GM23338 (cell line): Measurements from ENCODE around the gene FASTKD3. TPM values are rescaled to one million over a fixed set of nuclear protein-coding genes. Genes with fewer than 3 reads are reported as not detected.

Source experiments
- ATAC-seq: fragments of 200-7000 bp; cut with Tn5 transposase; 3 replicates; pipeline ENCODE4 v1.9.1; 2020
- DNase-seq: peaks from one replicate; pipeline ENCODE4 v3.0.0-alpha.2; 2015; ENCODE audit warnings: low spot score
- H2AFZ ChIP-seq: fragments of 200-600 bp; sonication (generic); 2 replicates; pipeline ENCODE4 v1.8.0; 2016; ENCODE audit warnings: antibody characterized with exemption, mild to moderate bottlenecking, moderate library complexity
- H3F3A ChIP-seq: fragments of 200-600 bp; sonication (generic); replicated peaks from 2 replicates; pipeline ENCODE4 v1.8.0; 2017; ENCODE audit warnings: antibody characterized with exemption, mixed run types, low read depth
- H3K27ac ChIP-seq: fragments of 200-600 bp; sonication (generic); 2 replicates; pipeline ENCODE4 v1.6.1; 2016; ENCODE audit warnings: low read depth
- H3K27me3 ChIP-seq: fragments of 200-600 bp; sonication (generic); 2 replicates; pipeline ENCODE4 v1.8.0; 2016; ENCODE audit warnings: mild to moderate bottlenecking, mixed run types, moderate library complexity; ENCODE audit not compliant: insufficient read depth
- H3K36me3 ChIP-seq: fragments of 200-600 bp; sonication (generic); 2 replicates; pipeline ENCODE4 v1.8.0; 2016; ENCODE audit warnings: mild to moderate bottlenecking; ENCODE audit not compliant: insufficient read depth
- H3K4me1 ChIP-seq: fragments of 200-600 bp; sonication (generic); 2 replicates; pipeline ENCODE4 v1.8.0; 2016; ENCODE audit warnings: mild to moderate bottlenecking, moderate library complexity; ENCODE audit not compliant: insufficient read depth
- H3K4me2 ChIP-seq: fragments of 200-600 bp; sonication (generic); 2 replicates; pipeline ENCODE4 v1.7.1; 2017; ENCODE audit warnings: mixed run types
- H3K4me3 ChIP-seq: fragments of 200-600 bp; sonication (generic); 2 replicates; pipeline ENCODE4 v1.6.1; 2016; ENCODE audit warnings: mixed run types
- H3K79me2 ChIP-seq: fragments of 200-600 bp; sonication (generic); replicated peaks from 2 replicates; pipeline ENCODE4 v1.8.0; 2017; ENCODE audit warnings: mild to moderate bottlenecking; ENCODE audit not compliant: insufficient read depth
- H3K9me2 ChIP-seq: fragments of 200-600 bp; sonication (generic); 2 replicates; pipeline ENCODE4 v1.8.0; 2017; ENCODE audit not compliant: insufficient read depth
- H4K20me1 ChIP-seq: fragments of 200-600 bp; sonication (generic); replicated peaks from 2 replicates; pipeline ENCODE4 v1.8.0; 2017; ENCODE audit warnings: mild to moderate bottlenecking; ENCODE audit not compliant: insufficient read depth
- H3K27ac Mint-ChIP-seq: 2 replicates; pipeline ENCODE4 v1.8.0; 2020; ENCODE audit warnings: inconsistent platforms, mild to moderate bottlenecking, moderate library complexity, mixed read lengths
- H3K27me3 Mint-ChIP-seq: 3 replicates; pipeline ENCODE4 v1.8.0; 2022; ENCODE audit warnings: low read depth, mild to moderate bottlenecking, moderate library complexity, mixed read lengths, inconsistent platforms; ENCODE audit not compliant: insufficient read depth, poor library complexity
- H3K36me3 Mint-ChIP-seq: 3 replicates; pipeline ENCODE4 v1.8.0; 2021; ENCODE audit warnings: low read depth, mild to moderate bottlenecking, inconsistent platforms, moderate library complexity, mixed read lengths
- H3K4me1 Mint-ChIP-seq: 3 replicates; pipeline ENCODE4 v1.8.0; 2020; ENCODE audit warnings: mild to moderate bottlenecking, inconsistent platforms, mixed read lengths
- H3K4me3 Mint-ChIP-seq: 3 replicates; pipeline ENCODE4 v1.8.0; 2021; ENCODE audit warnings: moderate library complexity, mild to moderate bottlenecking, inconsistent platforms, mixed read lengths
- H3K9me3 Mint-ChIP-seq: 3 replicates; pipeline ENCODE4 v1.8.0; 2020; ENCODE audit warnings: moderate library complexity, mild to moderate bottlenecking, inconsistent platforms, mixed read lengths
- EZH2 ChIP-seq: fragments of 200-600 bp; sonication (generic); IDR thresholded peaks from one replicate; pipeline ENCODE4 v1.8.0; 2017; ENCODE audit warnings: antibody characterized with exemption, mild to moderate bottlenecking, low read depth; ENCODE audit not compliant: unreplicated experiment
- polyA plus RNA-seq: library from polyadenylated mRNA; unstranded; fragments of >200 nt; fragmentation: Nextera tagmentation; extraction: Ambion mirVana; gene quantifications from 2 replicates; pipeline ENCODE4 v1.2.1, GENCODE V29; 2016
- total RNA-seq: library from RNA; depleted of rRNA; stranded (reverse); fragments of >200 nt; shearing (Covaris generic); gene quantifications from 2 replicates; pipeline ENCODE4 v1.2.3, GENCODE V29; 2014
- TF ChIP-seq, protein P1 (sequence below): fragments of 250-450 bp; sonication (Bioruptor Pico); IDR thresholded peaks from 2 replicates; pipeline ENCODE4 v1.5.0; 2020; ENCODE audit warnings: mild to moderate bottlenecking, moderate library complexity
- TF ChIP-seq, protein P2 (sequence below): IDR thresholded peaks from one replicate; pipeline ENCODE4 v1.6.1; 2018; ENCODE audit warnings: antibody characterized with exemption; ENCODE audit not compliant: unreplicated experiment

Gene FASTKD3
- total and polyA plus RNA-seq, 2 experiments from 2014 or later = 10.8 to 13.5 TPM

DNA sequence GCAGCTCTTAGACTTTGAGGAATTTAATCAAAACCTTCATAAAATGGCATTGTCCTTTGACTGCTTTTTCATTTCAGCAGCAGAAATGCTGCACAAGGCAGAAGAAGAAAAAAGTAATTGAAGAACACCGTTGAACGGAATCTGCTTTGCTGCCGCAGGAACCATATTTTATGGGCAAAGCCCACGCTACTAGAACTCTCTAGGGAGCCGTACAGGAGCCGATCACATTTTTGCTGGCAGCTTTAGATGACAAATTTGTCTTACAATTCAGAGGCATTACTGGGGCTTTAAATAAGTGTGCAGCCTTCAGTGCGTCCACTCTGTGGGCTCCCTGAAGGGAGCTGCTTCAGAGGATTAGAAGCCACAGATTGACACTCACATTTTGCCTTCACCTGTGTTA is 23.3 kb downstream of the FASTKD3 start (continued):
- TF ChIP-seq, protein P1, sequence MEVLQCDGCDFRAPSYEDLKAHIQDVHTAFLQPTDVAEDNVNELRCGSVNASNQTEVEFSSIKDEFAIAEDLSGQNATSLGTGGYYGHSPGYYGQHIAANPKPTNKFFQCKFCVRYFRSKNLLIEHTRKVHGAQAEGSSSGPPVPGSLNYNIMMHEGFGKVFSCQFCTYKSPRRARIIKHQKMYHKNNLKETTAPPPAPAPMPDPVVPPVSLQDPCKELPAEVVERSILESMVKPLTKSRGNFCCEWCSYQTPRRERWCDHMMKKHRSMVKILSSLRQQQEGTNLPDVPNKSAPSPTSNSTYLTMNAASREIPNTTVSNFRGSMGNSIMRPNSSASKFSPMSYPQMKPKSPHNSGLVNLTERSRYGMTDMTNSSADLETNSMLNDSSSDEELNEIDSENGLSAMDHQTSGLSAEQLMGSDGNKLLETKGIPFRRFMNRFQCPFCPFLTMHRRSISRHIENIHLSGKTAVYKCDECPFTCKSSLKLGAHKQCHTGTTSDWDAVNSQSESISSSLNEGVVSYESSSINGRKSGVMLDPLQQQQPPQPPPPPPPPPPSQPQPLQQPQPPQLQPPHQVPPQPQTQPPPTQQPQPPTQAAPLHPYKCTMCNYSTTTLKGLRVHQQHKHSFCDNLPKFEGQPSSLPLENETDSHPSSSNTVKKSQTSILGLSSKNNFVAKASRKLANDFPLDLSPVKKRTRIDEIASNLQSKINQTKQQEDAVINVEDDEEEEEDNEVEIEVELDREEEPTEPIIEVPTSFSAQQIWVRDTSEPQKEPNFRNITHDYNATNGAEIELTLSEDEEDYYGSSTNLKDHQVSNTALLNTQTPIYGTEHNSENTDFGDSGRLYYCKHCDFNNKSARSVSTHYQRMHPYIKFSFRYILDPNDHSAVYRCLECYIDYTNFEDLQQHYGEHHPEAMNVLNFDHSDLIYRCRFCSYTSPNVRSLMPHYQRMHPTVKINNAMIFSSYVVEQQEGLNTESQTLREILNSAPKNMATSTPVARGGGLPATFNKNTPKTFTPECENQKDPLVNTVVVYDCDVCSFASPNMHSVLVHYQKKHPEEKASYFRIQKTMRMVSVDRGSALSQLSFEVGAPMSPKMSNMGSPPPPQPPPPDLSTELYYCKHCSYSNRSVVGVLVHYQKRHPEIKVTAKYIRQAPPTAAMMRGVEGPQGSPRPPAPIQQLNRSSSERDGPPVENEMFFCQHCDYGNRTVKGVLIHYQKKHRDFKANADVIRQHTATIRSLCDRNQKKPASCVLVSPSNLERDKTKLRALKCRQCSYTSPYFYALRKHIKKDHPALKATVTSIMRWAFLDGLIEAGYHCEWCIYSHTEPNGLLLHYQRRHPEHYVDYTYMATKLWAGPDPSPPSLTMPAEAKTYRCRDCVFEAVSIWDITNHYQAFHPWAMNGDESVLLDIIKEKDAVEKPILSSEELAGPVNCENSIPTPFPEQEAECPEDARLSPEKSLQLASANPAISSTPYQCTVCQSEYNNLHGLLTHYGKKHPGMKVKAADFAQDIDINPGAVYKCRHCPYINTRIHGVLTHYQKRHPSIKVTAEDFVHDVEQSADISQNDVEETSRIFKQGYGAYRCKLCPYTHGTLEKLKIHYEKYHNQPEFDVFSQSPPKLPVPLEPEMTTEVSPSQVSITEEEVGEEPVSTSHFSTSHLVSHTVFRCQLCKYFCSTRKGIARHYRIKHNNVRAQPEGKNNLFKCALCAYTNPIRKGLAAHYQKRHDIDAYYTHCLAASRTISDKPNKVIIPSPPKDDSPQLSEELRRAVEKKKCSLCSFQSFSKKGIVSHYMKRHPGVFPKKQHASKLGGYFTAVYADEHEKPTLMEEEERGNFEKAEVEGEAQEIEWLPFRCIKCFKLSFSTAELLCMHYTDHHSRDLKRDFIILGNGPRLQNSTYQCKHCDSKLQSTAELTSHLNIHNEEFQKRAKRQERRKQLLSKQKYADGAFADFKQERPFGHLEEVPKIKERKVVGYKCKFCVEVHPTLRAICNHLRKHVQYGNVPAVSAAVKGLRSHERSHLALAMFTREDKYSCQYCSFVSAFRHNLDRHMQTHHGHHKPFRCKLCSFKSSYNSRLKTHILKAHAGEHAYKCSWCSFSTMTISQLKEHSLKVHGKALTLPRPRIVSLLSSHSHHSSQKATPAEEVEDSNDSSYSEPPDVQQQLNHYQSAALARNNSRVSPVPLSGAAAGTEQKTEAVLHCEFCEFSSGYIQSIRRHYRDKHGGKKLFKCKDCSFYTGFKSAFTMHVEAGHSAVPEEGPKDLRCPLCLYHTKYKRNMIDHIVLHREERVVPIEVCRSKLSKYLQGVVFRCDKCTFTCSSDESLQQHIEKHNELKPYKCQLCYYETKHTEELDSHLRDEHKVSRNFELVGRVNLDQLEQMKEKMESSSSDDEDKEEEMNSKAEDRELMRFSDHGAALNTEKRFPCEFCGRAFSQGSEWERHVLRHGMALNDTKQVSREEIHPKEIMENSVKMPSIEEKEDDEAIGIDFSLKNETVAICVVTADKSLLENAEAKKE (CRISPR knock-in tag) = no peak

DNA sequence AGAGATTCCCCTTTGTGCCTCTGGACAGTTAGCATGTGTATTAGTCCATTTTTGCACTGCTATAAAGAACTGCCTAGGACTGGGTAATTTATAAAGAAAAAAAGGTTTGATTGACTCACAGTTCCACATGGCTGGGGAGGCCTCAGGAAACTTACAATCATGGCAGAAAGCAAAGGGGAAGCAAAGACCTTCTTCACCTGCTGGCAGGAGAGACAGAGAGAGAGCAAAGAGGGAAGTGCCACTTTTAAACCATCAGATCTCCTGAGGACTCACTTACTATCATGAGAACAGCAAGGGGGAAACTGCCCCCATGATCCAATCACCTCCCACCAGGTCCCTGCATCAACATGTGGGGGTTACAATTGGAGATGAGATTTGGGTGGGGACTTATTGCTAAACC is 23.9 kb downstream of the FASTKD3 start:
- H3K4me2 ChIP-seq = no peak overlapping the region
- H3K36me3 ChIP-seq = no peaks in the 10 kb centered on the region
- H3K79me2 ChIP-seq = no peaks in the 10 kb centered on the region
- H3K9me2 ChIP-seq = no peaks in the 10 kb centered on the region
- H4K20me1 ChIP-seq = no peaks in the 10 kb centered on the region
- Mint-ChIP-seq H3K36me3 (no peaks in the 10 kb centered on the region), H3K27me3 (peaks cover 8% of the 10 kb centered on the region), H3K4me3 (no peak overlapping the region), H3K27ac (no peak overlapping the region), H3K4me1 (peaks cover 3% of the 10 kb centered on the region; the same call in 1 of the 3 replicates), H3K9me3 (no peaks in the 10 kb centered on the region)
- DNase-seq (no peak), ATAC-seq (no peak)
- H3K4me1 ChIP-seq = peaks cover 9% of the 10 kb centered on the region; the same call in 1 of the 2 replicates
- no peak overlapping the region for H3K4me3 ChIP-seq
- H2AFZ ChIP-seq = no peak overlapping the region
- H3K27me3 ChIP-seq = peaks cover 18% of the 10 kb centered on the region
- H3F3A ChIP-seq = no peaks in the 10 kb centered on the region
- TF ChIP-seq EZH2 = no peak
- TF ChIP-seq, protein P1 (CRISPR knock-in tag) = no peak
- TF ChIP-seq, protein P2, sequence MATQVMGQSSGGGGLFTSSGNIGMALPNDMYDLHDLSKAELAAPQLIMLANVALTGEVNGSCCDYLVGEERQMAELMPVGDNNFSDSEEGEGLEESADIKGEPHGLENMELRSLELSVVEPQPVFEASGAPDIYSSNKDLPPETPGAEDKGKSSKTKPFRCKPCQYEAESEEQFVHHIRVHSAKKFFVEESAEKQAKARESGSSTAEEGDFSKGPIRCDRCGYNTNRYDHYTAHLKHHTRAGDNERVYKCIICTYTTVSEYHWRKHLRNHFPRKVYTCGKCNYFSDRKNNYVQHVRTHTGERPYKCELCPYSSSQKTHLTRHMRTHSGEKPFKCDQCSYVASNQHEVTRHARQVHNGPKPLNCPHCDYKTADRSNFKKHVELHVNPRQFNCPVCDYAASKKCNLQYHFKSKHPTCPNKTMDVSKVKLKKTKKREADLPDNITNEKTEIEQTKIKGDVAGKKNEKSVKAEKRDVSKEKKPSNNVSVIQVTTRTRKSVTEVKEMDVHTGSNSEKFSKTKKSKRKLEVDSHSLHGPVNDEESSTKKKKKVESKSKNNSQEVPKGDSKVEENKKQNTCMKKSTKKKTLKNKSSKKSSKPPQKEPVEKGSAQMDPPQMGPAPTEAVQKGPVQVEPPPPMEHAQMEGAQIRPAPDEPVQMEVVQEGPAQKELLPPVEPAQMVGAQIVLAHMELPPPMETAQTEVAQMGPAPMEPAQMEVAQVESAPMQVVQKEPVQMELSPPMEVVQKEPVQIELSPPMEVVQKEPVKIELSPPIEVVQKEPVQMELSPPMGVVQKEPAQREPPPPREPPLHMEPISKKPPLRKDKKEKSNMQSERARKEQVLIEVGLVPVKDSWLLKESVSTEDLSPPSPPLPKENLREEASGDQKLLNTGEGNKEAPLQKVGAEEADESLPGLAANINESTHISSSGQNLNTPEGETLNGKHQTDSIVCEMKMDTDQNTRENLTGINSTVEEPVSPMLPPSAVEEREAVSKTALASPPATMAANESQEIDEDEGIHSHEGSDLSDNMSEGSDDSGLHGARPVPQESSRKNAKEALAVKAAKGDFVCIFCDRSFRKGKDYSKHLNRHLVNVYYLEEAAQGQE = no peak
- no peak overlapping the region for H3K27ac ChIP-seq
